ENCODE data around the gene TNXB. TPM values are rescaled to one million over a fixed set of nuclear protein-coding genes. Genes with fewer than 3 reads are reported as not detected.

TNXB gene
- total and polyA plus RNA-seq, 9 of the 15 experiments (the other 6 are each of a cell fraction or from before 2014, with no cell fraction given), result 0.14 to 28.1 (median 12.4) TPM

DNA sequence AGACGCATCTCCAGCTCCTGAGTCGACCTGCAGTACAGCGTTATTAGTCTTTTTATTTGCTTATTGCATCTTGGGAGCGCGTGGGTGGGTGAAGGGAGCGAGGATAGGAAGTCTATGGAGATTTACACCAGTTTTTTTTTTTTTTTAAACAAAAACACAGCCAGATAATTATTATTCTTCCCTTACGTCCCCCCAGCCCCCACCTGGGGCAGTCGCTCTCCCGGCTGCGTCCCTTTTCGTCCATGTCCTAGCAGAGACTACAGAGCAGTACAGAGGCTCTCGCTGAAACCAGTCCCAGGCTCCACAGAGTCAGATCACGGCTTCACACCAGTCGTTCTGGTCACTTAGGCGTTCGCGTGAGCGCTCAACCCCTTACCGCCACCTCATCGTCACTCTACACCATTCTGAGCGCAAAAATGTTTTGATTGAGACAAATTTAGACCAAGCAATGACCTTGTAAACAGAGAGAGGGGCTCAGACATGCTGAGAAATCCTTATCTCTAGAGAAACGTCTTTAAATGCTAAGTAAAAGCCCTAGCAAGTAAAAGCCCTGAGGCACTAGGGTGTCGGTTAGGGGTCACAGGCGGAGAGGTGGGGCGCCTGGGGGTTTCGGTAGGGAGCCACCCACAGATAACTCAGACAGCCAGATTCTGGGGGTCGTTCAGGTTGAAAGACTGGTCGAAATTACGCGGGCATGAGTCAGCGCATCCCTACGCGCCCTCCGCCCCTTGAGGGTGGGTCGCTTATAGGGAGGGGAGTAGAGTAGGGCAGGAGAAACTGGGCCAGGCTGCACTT lies 43.8 kb upstream of the TNXB start (continued):
- TF ChIP-seq MYNN (IDR thresholded peaks at IDR 0.05) (peak; percentile 97; the same call in 1 of the 2 replicates), MYNN (CRISPR knock-in tag; IDR thresholded peaks at IDR 0.05) (peak; percentile 64; the same call in 1 of the 2 replicates), TRIM25 (IDR thresholded peaks at IDR 0.05; ENCODE audit: borderline replicate concordance) (0 out of 2 replicates have a peak, but pooled peaks have one; percentile 11), ZNF445 (CRISPR knock-in tag; IDR thresholded peaks at IDR 0.05; ENCODE audit: low read depth) (no peak), FOXA3 (CRISPR knock-in tag; conservative IDR thresholded peaks at IDR 0.05 in 1 of 2, IDR thresholded peaks at IDR 0.05 in 1 of 2) (peak in 1 of 2 experiments; percentile 53; a peak in 2 of 4 replicates), DNMT1 (IDR thresholded peaks at IDR 0.05) (no peak), CREM (IDR thresholded peaks at IDR 0.05; ENCODE audit: low read depth) (0 out of 2 replicates have a peak, but pooled peaks have one; percentile 20), PHF21A (IDR thresholded peaks at IDR 0.05; ENCODE audit: borderline replicate concordance, low read depth) (peak; percentile 40; the same call in 1 of the 2 replicates), NCOR1 (IDR thresholded peaks at IDR 0.05) (no peak), KLF16 (IDR thresholded peaks at IDR 0.05) (no peak), VEZF1 (CRISPR knock-in tag; IDR thresholded peaks at IDR 0.05) (peak; percentile 38; the same call in 1 of the 2 replicates), BMI1 (IDR thresholded peaks at IDR 0.05; ENCODE audit: low read length) (no peak), SAFB2 (IDR thresholded peaks at IDR 0.05; ENCODE audit: borderline replicate concordance, low read depth, low read length, severe bottlenecking) (no peak), CBX3 (IDR thresholded peaks at IDR 0.05; ENCODE audit: borderline replicate concordance in 1 of 2, low read length in 2 of 2) (peak in 1 of 2 experiments; percentile 12; a peak in 1 of 3 replicates), SMARCA4 (IDR thresholded peaks at IDR 0.05) (peak; percentile 44; the same call in 1 of the 2 replicates), ZNF311 (CRISPR knock-in tag; IDR thresholded peaks at IDR 0.05) (no peak), BACH1 (tag; IDR thresholded peaks at IDR 0.05) (0 out of 2 replicates have a peak, but pooled peaks have one; percentile 31), SMARCC2 (IDR thresholded peaks at IDR 0.05; ENCODE audit: low read depth) (peak; percentile 18; the same call in 1 of the 2 replicates), ZNF316 (IDR thresholded peaks at IDR 0.05) (peak; percentile 78)
- TF ChIP-seq, protein P1, sequence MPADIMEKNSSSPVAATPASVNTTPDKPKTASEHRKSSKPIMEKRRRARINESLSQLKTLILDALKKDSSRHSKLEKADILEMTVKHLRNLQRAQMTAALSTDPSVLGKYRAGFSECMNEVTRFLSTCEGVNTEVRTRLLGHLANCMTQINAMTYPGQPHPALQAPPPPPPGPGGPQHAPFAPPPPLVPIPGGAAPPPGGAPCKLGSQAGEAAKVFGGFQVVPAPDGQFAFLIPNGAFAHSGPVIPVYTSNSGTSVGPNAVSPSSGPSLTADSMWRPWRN (IDR thresholded peaks at IDR 0.05; ENCODE audit: low read depth), result peak; percentile 38; the same call in 1 of the 2 replicates
- TF ChIP-seq, protein P2, sequence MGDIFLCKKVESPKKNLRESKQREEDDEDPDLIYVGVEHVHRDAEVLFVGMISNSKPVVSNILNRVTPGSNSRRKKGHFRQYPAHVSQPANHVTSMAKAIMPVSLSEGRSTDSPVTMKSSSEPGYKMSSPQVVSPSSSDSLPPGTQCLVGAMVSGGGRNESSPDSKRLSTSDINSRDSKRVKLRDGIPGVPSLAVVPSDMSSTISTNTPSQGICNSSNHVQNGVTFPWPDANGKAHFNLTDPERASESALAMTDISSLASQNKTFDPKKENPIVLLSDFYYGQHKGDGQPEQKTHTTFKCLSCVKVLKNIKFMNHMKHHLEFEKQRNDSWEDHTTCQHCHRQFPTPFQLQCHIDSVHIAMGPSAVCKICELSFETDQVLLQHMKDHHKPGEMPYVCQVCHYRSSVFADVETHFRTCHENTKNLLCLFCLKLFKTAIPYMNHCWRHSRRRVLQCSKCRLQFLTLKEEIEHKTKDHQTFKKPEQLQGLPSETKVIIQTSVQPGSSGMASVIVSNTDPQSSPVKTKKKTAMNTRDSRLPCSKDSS (IDR thresholded peaks at IDR 0.05; ENCODE audit: low read depth, partially characterized antibody), result no peak

All from K562 (cell line).